Measurements from ENCODE around the gene LSM12. TPM values are rescaled to one million over a fixed set of nuclear protein-coding genes. Genes with fewer than 3 reads are reported as not detected.

LSM12 gene
- total RNA-seq, 2 donors from 2014 or later = 14.8 to 19.4 TPM

- Histone ChIP-seq H3K27me3 (no peaks in the 10 kb centered on the region), H3K4me3 (no peak overlapping the region), H3K27ac (no peak overlapping the region), H3K9me3 (no peaks in the 10 kb centered on the region), H3K36me3 (replicated peaks in 1 of 2; ENCODE audit: insufficient read depth in 1 of 2, low read depth in 2 of 2) (peaks cover 0 to 3% of the 10 kb centered on the region in 2 donors), H3K4me1 (peaks cover 39% of the 10 kb centered on the region)
- intact Hi-C loops (cut with DNase I) = no loop called here
- no peak for TF ChIP-seq CTCF (IDR thresholded peaks at IDR 0.05)
- no peak for TF ChIP-seq POLR2A (IDR thresholded peaks at IDR 0.05)
- 59 to 61% methylated on average over 10 of the region's 10 CpGs for WGBS, 2 donors
- DNase-seq = no peak
- ATAC-seq = no peak
Observed at GRCh38 chr17:44063704-44064639, 2.5 kb downstream of the LSM12 start.

- no peak for ATAC-seq
- no peaks in the 10 kb centered on the region for H3K27me3 ChIP-seq
- peaks cover 0 to 3% of the 10 kb centered on the region in 2 donors for H3K36me3 ChIP-seq (replicated peaks in 1 of 2; ENCODE audit: insufficient read depth in 1 of 2, low read depth in 2 of 2)
- no peak for TF ChIP-seq CTCF (IDR thresholded peaks at IDR 0.05)
- no peak for TF ChIP-seq POLR2A (IDR thresholded peaks at IDR 0.05)
- WGBS, 2 donors = 87 to 93% methylated on average over 15 of the region's 15 CpGs
- no peak overlapping the region for H3K4me3 ChIP-seq
- no peaks in the 10 kb centered on the region for H3K9me3 ChIP-seq
- no peak for DNase-seq
- intact Hi-C loops (cut with DNase I) = no loop called here
- H3K4me1 ChIP-seq = peaks cover 42% of the 10 kb centered on the region
- no peak overlapping the region for H3K27ac ChIP-seq
Observed at GRCh38 chr17:44062871-44063270, 3.6 kb downstream of the LSM12 start.

GRCh38 chr17:44061446-44061845 is 5.0 kb downstream of the LSM12 start:
- H3K36me3 ChIP-seq (replicated peaks in 1 of 2; ENCODE audit: insufficient read depth in 1 of 2, low read depth in 2 of 2) = peaks cover 0 to 3% of the 10 kb centered on the region in 2 donors
- TF ChIP-seq POLR2A (IDR thresholded peaks at IDR 0.05) (no peak), CTCF (IDR thresholded peaks at IDR 0.05) (no peak)
- 83 to 84% methylated on average over 1 of the region's 1 CpG for WGBS, 2 donors
- intact Hi-C loops (cut with DNase I) = no loop called here
- H3K9me3 ChIP-seq = no peaks in the 10 kb centered on the region
- no peak overlapping the region for H3K27ac ChIP-seq
- H3K27me3 ChIP-seq = no peaks in the 10 kb centered on the region
- no peak overlapping the region for H3K4me3 ChIP-seq
- ATAC-seq (no peak), DNase-seq (no peak)
- H3K4me1 ChIP-seq = peaks cover 31% of the 10 kb centered on the region

GRCh38 chr17:44059101-44059892 is 7.2 kb downstream of the LSM12 start:
- peaks cover 0 to 3% of the 10 kb centered on the region in 2 donors for H3K36me3 ChIP-seq (replicated peaks in 1 of 2; ENCODE audit: insufficient read depth in 1 of 2, low read depth in 2 of 2)
- no peaks in the 10 kb centered on the region for H3K27me3 ChIP-seq
- DNase-seq (no peak), ATAC-seq (peak; percentile 30)
- H3K4me3 ChIP-seq = no peak overlapping the region
- no peaks in the 10 kb centered on the region for H3K9me3 ChIP-seq
- TF ChIP-seq POLR2A (IDR thresholded peaks at IDR 0.05) (no peak), CTCF (IDR thresholded peaks at IDR 0.05) (no peak)
- H3K4me1 ChIP-seq = peaks cover 27% of the 10 kb centered on the region
- intact Hi-C loops (cut with DNase I) = no loop called here
- 42 to 47% methylated on average over 14 of the region's 14 CpGs for WGBS, 2 donors
- peak overlapping the region in 2 of 4 donors; percentile 14 to 34 for H3K27ac ChIP-seq
